HEK293 (cell line): ENCODE data around the gene RABIF.

ENCODE experiments used
- CTCF ChIA-PET: fragments of 350-600 bp; formaldehyde crosslinking; extraction: SDS; loops from one replicate; lab custom pipeline; 2021; ENCODE audit warnings: antibody characterized with exemption; lab: Yijun Ruan, JAX
- POLR2A ChIA-PET: fragments of 300-600 bp; formaldehyde crosslinking; extraction: SDS; loops from one replicate; lab custom pipeline; 2020; ENCODE audit warnings: antibody characterized with exemption, inconsistent platforms; lab: Yijun Ruan, JAX
- H3K27ac ChIP-seq: fragments of 200-500 bp; sonication (Bioruptor generic); 2 replicates; pipeline ENCODE4 v1.5.1; 2014; ENCODE audit warnings: low read depth, low read length, control low read depth, inconsistent platforms; ENCODE audit errors: extremely low read depth
- H3K36me3 ChIP-seq, 2 experiments: fragments of 200-500 bp in 1 of 2; sonication (Bioruptor generic) in 1 of 2; 1 replicate in 1 of 2; 2 replicates in 1 of 2; pipeline ENCODE4 v1.5.1; 2014 to 2017; ENCODE audit warnings: inconsistent platforms in 2 of 2, low read length in 2 of 2; ENCODE audit not compliant: control insufficient read depth in 2 of 2, insufficient read depth in 1 of 2
- H3K4me1 ChIP-seq: fragments of 200-500 bp; sonication (Bioruptor generic); 2 replicates; pipeline ENCODE4 v1.5.1; 2014; ENCODE audit warnings: mild to moderate bottlenecking, low read length, inconsistent platforms; ENCODE audit not compliant: control insufficient read depth, insufficient read depth
- H3K4me3 ChIP-seq: 2 replicates; pipeline ENCODE4 v1.5.1; 2011; ENCODE audit warnings: low read depth, mild to moderate bottlenecking, control low read depth, low read length, moderate library complexity
- H3K9me3 ChIP-seq: fragments of 200-500 bp; sonication (Bioruptor generic); 2 replicates; pipeline ENCODE4 v1.5.1; 2014; ENCODE audit warnings: low read depth, low read length, inconsistent platforms; ENCODE audit not compliant: control insufficient read depth, insufficient read depth
- CTCF ChIP-seq: fragments of 450-650 bp; formaldehyde crosslinking; IDR thresholded peaks from 2 replicates; pipeline ENCODE4 v1.5.1; 2016; ENCODE audit warnings: missing biosample characterization, missing genetic modification characterization
- EGR2 ChIP-seq: fragments of 450-650 bp; formaldehyde crosslinking; IDR thresholded peaks from 2 replicates; pipeline ENCODE4 v1.5.1; 2016; ENCODE audit warnings: low read depth, missing biosample characterization, missing genetic modification characterization
- ELK4 ChIP-seq: IDR thresholded peaks from 2 replicates; pipeline ENCODE4 v1.6.1; 2011; ENCODE audit warnings: mild to moderate bottlenecking, low read depth, low read length, borderline replicate concordance
- GLI2 ChIP-seq: fragments of 450-650 bp; formaldehyde crosslinking; IDR thresholded peaks from 2 replicates; pipeline ENCODE4; 2017; ENCODE audit warnings: missing biosample characterization, missing genetic modification characterization, low read depth, borderline replicate concordance
- IKZF3 ChIP-seq: fragments of 450-650 bp; IDR thresholded peaks from 2 replicates; pipeline ENCODE4 v1.5.0; 2018; ENCODE audit warnings: missing biosample characterization, mild to moderate bottlenecking, missing genetic modification characterization, moderate library complexity
- INSM2 ChIP-seq: fragments of 450-650 bp; formaldehyde crosslinking; IDR thresholded peaks from 2 replicates; pipeline ENCODE4 v1.5.1; 2016; ENCODE audit warnings: missing biosample characterization, missing genetic modification characterization
- REPIN1 ChIP-seq: fragments of 450-650 bp; formaldehyde crosslinking; IDR thresholded peaks from 2 replicates; pipeline ENCODE4 v1.5.1; 2017; ENCODE audit warnings: missing biosample characterization, missing genetic modification characterization, low read depth
- SP2 ChIP-seq: fragments of 450-650 bp; formaldehyde crosslinking; IDR thresholded peaks from 2 replicates; pipeline ENCODE4 v1.5.1; 2016; ENCODE audit warnings: missing biosample characterization, missing genetic modification characterization
- ZBTB21 ChIP-seq: fragments of 450-650 bp; formaldehyde crosslinking; IDR thresholded peaks from 2 replicates; pipeline ENCODE4 v1.5.1; 2017; ENCODE audit warnings: missing biosample characterization, missing genetic modification characterization
- ZBTB8A ChIP-seq: fragments of 450-650 bp; formaldehyde crosslinking; IDR thresholded peaks from 2 replicates; pipeline ENCODE4 v1.5.1; 2016; ENCODE audit warnings: missing biosample characterization, missing genetic modification characterization
- ZFHX2 ChIP-seq: fragments of 450-650 bp; formaldehyde crosslinking; conservative IDR thresholded peaks from 2 replicates; pipeline ENCODE4 v1.5.1; 2016; ENCODE audit warnings: missing biosample characterization, missing genetic modification characterization
- ZFP69B ChIP-seq: fragments of 450-650 bp; formaldehyde crosslinking; IDR thresholded peaks from 2 replicates; pipeline ENCODE4 v1.5.1; 2016; ENCODE audit warnings: missing biosample characterization, missing genetic modification characterization
- ZNF114 ChIP-seq: fragments of 450-650 bp; formaldehyde crosslinking; IDR thresholded peaks from 2 replicates; pipeline ENCODE4 v1.5.0; 2017; ENCODE audit warnings: missing biosample characterization, missing genetic modification characterization
- ZNF132 ChIP-seq: fragments of 450-650 bp; formaldehyde crosslinking; IDR thresholded peaks from 2 replicates; pipeline ENCODE4 v1.5.1; 2017; ENCODE audit warnings: missing biosample characterization, missing genetic modification characterization, borderline replicate concordance
- ZNF155 ChIP-seq: fragments of 450-650 bp; formaldehyde crosslinking; IDR thresholded peaks from 2 replicates; pipeline ENCODE4 v1.5.1; 2016; ENCODE audit warnings: missing biosample characterization, missing genetic modification characterization
- ZNF169 ChIP-seq: fragments of 450-650 bp; formaldehyde crosslinking; IDR thresholded peaks from 2 replicates; pipeline ENCODE4 v1.5.1; 2016; ENCODE audit warnings: missing biosample characterization, missing genetic modification characterization
- ZNF174 ChIP-seq: fragments of 450-650 bp; formaldehyde crosslinking; IDR thresholded peaks from 2 replicates; pipeline ENCODE4 v1.5.0; 2017; ENCODE audit warnings: missing biosample characterization, mild to moderate bottlenecking, missing genetic modification characterization
- ZNF19 ChIP-seq: fragments of 450-650 bp; formaldehyde crosslinking; IDR thresholded peaks from 2 replicates; pipeline ENCODE4; 2016; ENCODE audit warnings: missing biosample characterization, missing genetic modification characterization, low read depth
- ZNF280C ChIP-seq: fragments of 450-650 bp; formaldehyde crosslinking; IDR thresholded peaks from 2 replicates; pipeline ENCODE4 v1.5.1; 2016; ENCODE audit warnings: missing biosample characterization, missing genetic modification characterization
- ZNF404 ChIP-seq: fragments of 450-650 bp; formaldehyde crosslinking; IDR thresholded peaks from 2 replicates; pipeline ENCODE4 v1.5.1; 2017; ENCODE audit warnings: missing biosample characterization, missing genetic modification characterization
- ZNF585B ChIP-seq: fragments of 450-650 bp; formaldehyde crosslinking; IDR thresholded peaks from 2 replicates; pipeline ENCODE4 v1.5.1; 2016; ENCODE audit warnings: missing biosample characterization, missing genetic modification characterization
- ZNF623 ChIP-seq: fragments of 450-650 bp; formaldehyde crosslinking; IDR thresholded peaks from 2 replicates; pipeline ENCODE4 v1.5.1; 2016; ENCODE audit warnings: missing biosample characterization, missing genetic modification characterization
- ZNF626 ChIP-seq: fragments of 450-650 bp; sonication (Bioruptor Pico); formaldehyde crosslinking; IDR thresholded peaks from 2 replicates; pipeline ENCODE4 v1.5.1; 2018; ENCODE audit warnings: missing biosample characterization, missing genetic modification characterization, inconsistent platforms
- ZNF701 ChIP-seq: fragments of 450-650 bp; formaldehyde crosslinking; IDR thresholded peaks from 2 replicates; pipeline ENCODE4 v1.5.1; 2016; ENCODE audit warnings: missing biosample characterization, missing genetic modification characterization
- ZNF776 ChIP-seq: fragments of 450-650 bp; formaldehyde crosslinking; IDR thresholded peaks from 2 replicates; pipeline ENCODE4 v1.5.0; 2017; ENCODE audit warnings: missing biosample characterization, missing genetic modification characterization, borderline replicate concordance
- ZNF791 ChIP-seq: fragments of 450-650 bp; formaldehyde crosslinking; IDR thresholded peaks from 2 replicates; pipeline ENCODE4 v1.5.1; 2016; ENCODE audit warnings: missing biosample characterization, missing genetic modification characterization
- ZNF830 ChIP-seq: fragments of 450-650 bp; IDR thresholded peaks from 2 replicates; pipeline ENCODE4 v1.5.0; 2018; ENCODE audit warnings: missing biosample characterization, missing genetic modification characterization, low read depth, mild to moderate bottlenecking, moderate library complexity
- ZSCAN30 ChIP-seq: fragments of 450-650 bp; IDR thresholded peaks from 2 replicates; pipeline ENCODE4 v1.5.1; 2018; ENCODE audit warnings: missing biosample characterization, mild to moderate bottlenecking, missing genetic modification characterization, moderate library complexity

Gene RABIF

GRCh38 chr1:202908998-202909397, 20.0 kb upstream of the RABIF start:
- TF ChIP-seq ZBTB21 (tag by site-specific recombination), result no peak
- no peak for TF ChIP-seq ZBTB8A
- no peak for TF ChIP-seq ZNF174
- no peak for TF ChIP-seq ZNF830
- TF ChIP-seq ZNF585B, result no peak
- no peak for TF ChIP-seq REPIN1 (tag by site-specific recombination)
- TF ChIP-seq GLI2, result no peak
- no peak for TF ChIP-seq CTCF (tag by site-specific recombination)
- TF ChIP-seq ZNF791 (tag by site-specific recombination), result no peak
- no peak for TF ChIP-seq ZSCAN30 (tag by site-specific recombination)
- TF ChIP-seq ZNF114 (tag by site-specific recombination), result no peak
- TF ChIP-seq IKZF3 (tag by site-specific recombination), result no peak
- no peak for TF ChIP-seq ZNF132 (tag by site-specific recombination)
- TF ChIP-seq, all 188 proteins: peak for 0
- peaks cover 8 to 79% of the 10 kb centered on the region in 2 experiments for H3K36me3 ChIP-seq
- POLR2A ChIA-PET, result no interaction called here

GRCh38 chr1:202905331-202905730, 16.4 kb upstream of the RABIF start:
- CTCF ChIA-PET, result no interaction called here
- no peak overlapping the region for H3K27ac ChIP-seq
- no peaks in the 10 kb centered on the region for H3K4me1 ChIP-seq
- H3K9me3 ChIP-seq, result no peaks in the 10 kb centered on the region
- POLR2A ChIA-PET, result no interaction called here
- no peak overlapping the region for H3K4me3 ChIP-seq
- H3K36me3 ChIP-seq, result peaks cover 20 to 59% of the 10 kb centered on the region in 2 experiments; a peak in 2 of 3 replicates
- TF ChIP-seq INSM2 (tag by site-specific recombination), result no peak
- no peak for TF ChIP-seq ZNF623 (tag by site-specific recombination)
- TF ChIP-seq ZNF155, result no peak
- TF ChIP-seq SP2 (tag by site-specific recombination), result no peak
- TF ChIP-seq ZNF169 (tag by site-specific recombination), result no peak
- no peak for TF ChIP-seq EGR2
- no peak for TF ChIP-seq ZFP69B (tag by site-specific recombination)
- no peak for TF ChIP-seq ZNF404 (tag by site-specific recombination)
- TF ChIP-seq ZNF626 (tag by site-specific recombination), result no peak
- TF ChIP-seq ZFHX2, result no peak
- no peak for TF ChIP-seq ZNF19 (tag by site-specific recombination)
- no peak for TF ChIP-seq ELK4
- no peak for TF ChIP-seq ZNF701 (tag by site-specific recombination)
- no peak for TF ChIP-seq ZNF280C
- no peak for TF ChIP-seq ZNF776 (tag by site-specific recombination)

More at GRCh38 chr1:202908998-202909397, 20.0 kb upstream of the RABIF start:
- CTCF ChIA-PET, result no interaction called here
- Histone ChIP-seq H3K4me3 (no peak overlapping the region), H3K9me3 (no peaks in the 10 kb centered on the region), H3K27ac (no peak overlapping the region), H3K4me1 (no peaks in the 10 kb centered on the region)
